HCT116 (cell line): ENCODE data around the gene TEFM. TPM values are rescaled to one million over a fixed set of nuclear protein-coding genes. Genes with fewer than 3 reads are reported as not detected.

Experiments used
- ATAC-seq: fragments of 200-7000 bp; cut with Tn5 transposase; 2 replicates; pipeline ENCODE4 v1.9.1; 2020; ENCODE audit warnings: mild to moderate bottlenecking, moderate library complexity
- BruUV-seq: library from RNA; stranded (reverse); fragments of 400-500 nt; replicated peaks from 2 replicates; lab custom pipeline; 2021; lab: Mats Ljungman, UMichigan
- CTCF ChIA-PET: fragments of 300-600 bp; sonication (Branson Sonifier 250); formaldehyde crosslinking; loops from one replicate; lab custom pipeline; 2021; ENCODE audit warnings: antibody characterized with exemption; lab: Charles Lee
- POLR2A ChIA-PET: fragments of 300-600, 350-600 bp; sonication (Branson Sonifier 250); formaldehyde crosslinking; loops from one replicate; lab custom pipeline; 2021; ENCODE audit warnings: antibody characterized with exemption; lab: Charles Lee
- RAD21 ChIA-PET, 2 experiments: fragments of 300-600 bp; sonication (Branson Sonifier 250); formaldehyde crosslinking; loops; one replicate each; lab custom pipeline; 2023; ENCODE audit warnings: low total read pairs in 2 of 2; ENCODE audit not compliant: uncharacterized antibody in 2 of 2, unreplicated experiment in 2 of 2, low non-redundant PET in 1 of 2; lab: Charles Lee
- DNase-seq: peaks from one replicate; pipeline ENCODE4 v3.0.0-alpha.2; 2010; ENCODE audit warnings: low read depth, low spot score
- H2AFZ ChIP-seq: fragments of 200-600 bp; shearing (Covaris generic), sonication (generic); 2 replicates; pipeline ENCODE4 v1.6.1; 2017; ENCODE audit warnings: low read depth, mixed run types, mixed read lengths, antibody characterized with exemption, low read length; ENCODE audit not compliant: poor library complexity, severe bottlenecking
- H3K27ac ChIP-seq: 2 replicates; pipeline ENCODE4 v1.5.1; 2012; ENCODE audit warnings: low read depth, low read length
- H3K27me3 ChIP-seq: fragments of 200-600 bp; sonication (generic); 2 replicates; pipeline ENCODE4 v1.6.1; 2016; ENCODE audit warnings: mixed run types, low read length, mixed read lengths; ENCODE audit not compliant: insufficient read depth
- H3K36me3 ChIP-seq, 2 experiments: fragments of 200-500 bp in 1 of 2; fragments of 200-600 bp in 1 of 2; sonication (Bioruptor generic) in 1 of 2; sonication (generic) in 1 of 2; 2 replicates each; pipeline versions ENCODE4 v1.5.1 to v1.6.1; 2014 to 2016; ENCODE audit warnings: low read length in 2 of 2, inconsistent platforms in 1 of 2, mixed read lengths in 1 of 2, mixed run types in 1 of 2; ENCODE audit not compliant: insufficient read depth in 2 of 2, control insufficient read depth in 1 of 2
- H3K4me1 ChIP-seq, 2 experiments: fragments of 200-600 bp in 1 of 2; sonication (generic) in 1 of 2; 2 replicates each; pipeline versions ENCODE4 v1.5.1 to v1.6.1; 2012 to 2017; ENCODE audit warnings: low read length in 2 of 2, inconsistent platforms in 1 of 2, mild to moderate bottlenecking in 1 of 2, mixed read lengths in 1 of 2, mixed run types in 1 of 2, moderate library complexity in 1 of 2; ENCODE audit not compliant: insufficient read depth in 2 of 2, control insufficient read depth in 1 of 2
- H3K4me2 ChIP-seq: fragments of 200-600 bp; sonication (generic); 2 replicates; pipeline ENCODE4 v1.6.1; 2017; ENCODE audit warnings: mixed run types, low read length, mixed read lengths
- H3K4me3 ChIP-seq, 2 experiments: fragments of 200-600 bp in 1 of 2; sonication (generic) in 1 of 2; replicated peaks in 1 of 2; 2 replicates each; pipeline ENCODE4 v1.5.1; 2011 to 2016; ENCODE audit warnings: low read length in 2 of 2, control low read depth in 1 of 2, low read depth in 1 of 2, mild to moderate bottlenecking in 1 of 2, mixed read lengths in 1 of 2, mixed run types in 1 of 2
- H3K79me2 ChIP-seq: fragments of 200-600 bp; sonication (generic); 2 replicates; pipeline ENCODE4 v1.6.1; 2017; ENCODE audit warnings: mild to moderate bottlenecking, mixed run types, low read length, moderate library complexity, mixed read lengths; ENCODE audit not compliant: insufficient read depth
- H3K9ac ChIP-seq: fragments of 200-600 bp; sonication (generic); 2 replicates; pipeline ENCODE4 v1.6.1; 2016; ENCODE audit warnings: low read length, mixed read lengths
- H3K9me2 ChIP-seq: fragments of 200-600 bp; sonication (generic), shearing (Covaris generic); 2 replicates; pipeline ENCODE4 v1.6.1; 2017; ENCODE audit warnings: mixed run types, mild to moderate bottlenecking, moderate library complexity; ENCODE audit not compliant: insufficient read depth
- H3K9me3 ChIP-seq, 2 experiments: fragments of 200-500 bp in 1 of 2; fragments of 200-600 bp in 1 of 2; sonication (Bioruptor generic) in 1 of 2; sonication (generic) in 1 of 2; 2 replicates each; pipeline ENCODE4 v1.6.1; 2014 to 2017; ENCODE audit warnings: low read length in 2 of 2, mixed read lengths in 2 of 2, inconsistent platforms in 1 of 2, low read depth in 1 of 2, mild to moderate bottlenecking in 1 of 2, mixed run types in 1 of 2, moderate library complexity in 1 of 2; ENCODE audit not compliant: control insufficient read depth in 1 of 2, insufficient read depth in 1 of 2
- H4K20me1 ChIP-seq: fragments of 200-600 bp; sonication (generic), shearing (Covaris generic); 2 replicates; pipeline ENCODE4 v1.6.1; 2017; ENCODE audit warnings: mixed run types, mild to moderate bottlenecking, moderate library complexity; ENCODE audit not compliant: insufficient read depth
- CEBPB ChIP-seq: IDR thresholded peaks from 2 replicates; pipeline ENCODE4 v1.6.1; 2012; ENCODE audit warnings: low read depth
- EZH2phosphoT487 ChIP-seq: fragments of 200-600 bp; IDR thresholded peaks from 2 replicates; pipeline ENCODE4 v1.6.1; 2018; ENCODE audit warnings: antibody characterized with exemption, borderline replicate concordance
- FOSL1 ChIP-seq: IDR thresholded peaks from 2 replicates; pipeline ENCODE4 v1.6.1; 2012; ENCODE audit warnings: low read depth
- JUND ChIP-seq: IDR thresholded peaks from 2 replicates; pipeline ENCODE4 v1.6.1; 2012
- POLR2A ChIP-seq: IDR thresholded peaks from 2 replicates; pipeline ENCODE4 v1.7.0; 2011; ENCODE audit warnings: borderline replicate concordance; ENCODE audit not compliant: insufficient read depth, insufficient read length; ENCODE audit errors: extremely low read depth
- SIN3A ChIP-seq: IDR thresholded peaks from 2 replicates; pipeline ENCODE4 v1.6.1; 2012; ENCODE audit warnings: low read depth
- SP1 ChIP-seq: IDR thresholded peaks from 2 replicates; pipeline ENCODE4 v1.6.1; 2012; ENCODE audit warnings: low read depth
- SRF ChIP-seq: IDR thresholded peaks from 2 replicates; pipeline ENCODE4 v1.6.1; 2012; ENCODE audit warnings: low read depth
- YY1 ChIP-seq: IDR thresholded peaks from 2 replicates; pipeline ENCODE4 v1.6.1; 2011; ENCODE audit warnings: low read length, low read depth, moderate library complexity, mild to moderate bottlenecking; ENCODE audit not compliant: insufficient replicate concordance; ENCODE audit errors: extremely low read depth
- ZNF274 ChIP-seq: fragments of 200-500 bp; sonication (Bioruptor generic); IDR thresholded peaks from 2 replicates; pipeline ENCODE4 v1.6.1; 2014; ENCODE audit warnings: mild to moderate bottlenecking, low read depth, low read length, inconsistent platforms
- intact Hi-C: fragments of 100-400 bp; cut with micrococcal nuclease; formaldehyde crosslinking; loops from 2 replicates; pipeline ENCODE4 v1.10.0; 2022
- total RNA-seq: library from RNA; stranded (reverse); gene quantifications from one replicate; pipeline ENCODE4 v1.2.1, GENCODE V29; 2021; ENCODE audit not compliant: unreplicated experiment
- TF ChIP-seq, protein P1 (sequence below): IDR thresholded peaks from 2 replicates; pipeline ENCODE4 v1.6.1; 2012
- TF ChIP-seq, protein P2 (sequence below): IDR thresholded peaks from 2 replicates; pipeline ENCODE4 v1.6.1; 2012; ENCODE audit warnings: low read depth

TEFM gene
- total RNA-seq, 1 experiment from 2014 or later = 13.1 TPM

GRCh38 chr17:30906101-30906911, at the start of gene TEFM (continued):
- TF ChIP-seq, protein P1, sequence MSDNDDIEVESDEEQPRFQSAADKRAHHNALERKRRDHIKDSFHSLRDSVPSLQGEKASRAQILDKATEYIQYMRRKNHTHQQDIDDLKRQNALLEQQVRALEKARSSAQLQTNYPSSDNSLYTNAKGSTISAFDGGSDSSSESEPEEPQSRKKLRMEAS = peak; percentile 79
- TF ChIP-seq ZNF274 = no peak
- TF ChIP-seq CEBPB = no peak
- no peak for TF ChIP-seq EZH2phosphoT487
- TF ChIP-seq FOSL1 = no peak
- peak; percentile 46; the same call in 1 of the 2 replicates for TF ChIP-seq SP1
- no peak for TF ChIP-seq JUND
- peak; percentile 92 for TF ChIP-seq YY1

- no peaks in the 10 kb centered on the region; a peak in 1 of 4 replicates for H3K4me1 ChIP-seq
- 0 out of 4 replicates have a peak, but pooled peaks cover 2 to 4% of the 10 kb centered on the region in 2 experiments for H3K36me3 ChIP-seq
- RAD21 ChIA-PET = no interaction called here
- CTCF ChIA-PET = no interaction called here
- H3K9me3 ChIP-seq = no peaks in the 10 kb centered on the region
- ATAC-seq = no peak
- no peak overlapping the region for H3K4me3 ChIP-seq
- no peak overlapping the region for H2AFZ ChIP-seq
- TF ChIP-seq, protein P2, sequence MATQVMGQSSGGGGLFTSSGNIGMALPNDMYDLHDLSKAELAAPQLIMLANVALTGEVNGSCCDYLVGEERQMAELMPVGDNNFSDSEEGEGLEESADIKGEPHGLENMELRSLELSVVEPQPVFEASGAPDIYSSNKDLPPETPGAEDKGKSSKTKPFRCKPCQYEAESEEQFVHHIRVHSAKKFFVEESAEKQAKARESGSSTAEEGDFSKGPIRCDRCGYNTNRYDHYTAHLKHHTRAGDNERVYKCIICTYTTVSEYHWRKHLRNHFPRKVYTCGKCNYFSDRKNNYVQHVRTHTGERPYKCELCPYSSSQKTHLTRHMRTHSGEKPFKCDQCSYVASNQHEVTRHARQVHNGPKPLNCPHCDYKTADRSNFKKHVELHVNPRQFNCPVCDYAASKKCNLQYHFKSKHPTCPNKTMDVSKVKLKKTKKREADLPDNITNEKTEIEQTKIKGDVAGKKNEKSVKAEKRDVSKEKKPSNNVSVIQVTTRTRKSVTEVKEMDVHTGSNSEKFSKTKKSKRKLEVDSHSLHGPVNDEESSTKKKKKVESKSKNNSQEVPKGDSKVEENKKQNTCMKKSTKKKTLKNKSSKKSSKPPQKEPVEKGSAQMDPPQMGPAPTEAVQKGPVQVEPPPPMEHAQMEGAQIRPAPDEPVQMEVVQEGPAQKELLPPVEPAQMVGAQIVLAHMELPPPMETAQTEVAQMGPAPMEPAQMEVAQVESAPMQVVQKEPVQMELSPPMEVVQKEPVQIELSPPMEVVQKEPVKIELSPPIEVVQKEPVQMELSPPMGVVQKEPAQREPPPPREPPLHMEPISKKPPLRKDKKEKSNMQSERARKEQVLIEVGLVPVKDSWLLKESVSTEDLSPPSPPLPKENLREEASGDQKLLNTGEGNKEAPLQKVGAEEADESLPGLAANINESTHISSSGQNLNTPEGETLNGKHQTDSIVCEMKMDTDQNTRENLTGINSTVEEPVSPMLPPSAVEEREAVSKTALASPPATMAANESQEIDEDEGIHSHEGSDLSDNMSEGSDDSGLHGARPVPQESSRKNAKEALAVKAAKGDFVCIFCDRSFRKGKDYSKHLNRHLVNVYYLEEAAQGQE = no peak
- TF ChIP-seq SRF (no peak), SIN3A (no peak), EZH2phosphoT487 (no peak), FOSL1 (no peak), POLR2A (no peak)
- H3K9me2 ChIP-seq = no peaks in the 10 kb centered on the region
- H4K20me1 ChIP-seq = no peaks in the 10 kb centered on the region
- POLR2A ChIA-PET = no interaction called here
- H3K4me2 ChIP-seq = no peak overlapping the region
- no peaks in the 10 kb centered on the region for H3K79me2 ChIP-seq
- no TSS peak for BruUV-seq
- DNase-seq = no peak
- no peak overlapping the region for H3K27ac ChIP-seq
- no peaks in the 10 kb centered on the region for H3K27me3 ChIP-seq
- intact Hi-C loops = no loop called here
- H3K9ac ChIP-seq = no peak overlapping the region
Measured at GRCh38 chr17:30954046-30954830, 48.2 kb upstream of the TEFM start.
